Natural killer cell treated with Interleukin-12 subunit alpha and Interleukin-12 subunit beta and Interleukin-15 and Interleukin-18, amount 100 ng/mL, for 72 hours (primary cell): ENCODE measurements around the gene SCG3. TPM values are rescaled to one million over a fixed set of nuclear protein-coding genes. Genes with fewer than 3 reads are reported as not detected.

ENCODE experiments used
- ATAC-seq, 2 donors: fragments of 150-1000 bp; cut with Tn5 transposase in 1 of 2; sonication (Bioruptor Pico), chemical (Tn5 transposase) in 1 of 2; 2 replicates each; pipeline ENCODE4 v1.10.0; 2021
- DNase-seq: peaks from one replicate; pipeline ENCODE4 v3.0.0; 2022; ENCODE audit warnings: low spot score
- H3K27ac Mint-ChIP-seq, 2 donors: 1 replicate in 1 of 2; 2 replicates in 1 of 2; pipeline ENCODE4 v1.8.0; 2022; ENCODE audit warnings: mixed read lengths in 2 of 2, mild to moderate bottlenecking in 1 of 2, moderate library complexity in 1 of 2
- H3K27me3 Mint-ChIP-seq, 2 donors: 1 replicate in 1 of 2; 2 replicates in 1 of 2; pipeline ENCODE4 v1.8.0; 2022; ENCODE audit warnings: mixed read lengths in 2 of 2
- H3K36me3 Mint-ChIP-seq: one replicate; pipeline ENCODE4 v1.8.0; 2022; ENCODE audit warnings: mixed read lengths
- H3K4me1 Mint-ChIP-seq, 2 donors: 1 replicate in 1 of 2; 2 replicates in 1 of 2; pipeline ENCODE4 v1.8.0; 2022; ENCODE audit warnings: low read depth in 2 of 2, mixed read lengths in 2 of 2, mild to moderate bottlenecking in 1 of 2
- H3K4me3 Mint-ChIP-seq: one replicate; pipeline ENCODE4 v1.8.0; 2022; ENCODE audit warnings: mixed read lengths
- H3K9me3 Mint-ChIP-seq: 2 replicates; pipeline ENCODE4 v1.8.0; 2022; ENCODE audit warnings: mixed read lengths
- total RNA-seq, 2 donors: library from RNA; stranded (reverse); gene quantifications; one replicate each; pipeline ENCODE4 v1.2.3, GENCODE V29; 2022

The SCG3 gene
- total RNA-seq, 2 donors from 2014 or later, result not detected

DNA sequence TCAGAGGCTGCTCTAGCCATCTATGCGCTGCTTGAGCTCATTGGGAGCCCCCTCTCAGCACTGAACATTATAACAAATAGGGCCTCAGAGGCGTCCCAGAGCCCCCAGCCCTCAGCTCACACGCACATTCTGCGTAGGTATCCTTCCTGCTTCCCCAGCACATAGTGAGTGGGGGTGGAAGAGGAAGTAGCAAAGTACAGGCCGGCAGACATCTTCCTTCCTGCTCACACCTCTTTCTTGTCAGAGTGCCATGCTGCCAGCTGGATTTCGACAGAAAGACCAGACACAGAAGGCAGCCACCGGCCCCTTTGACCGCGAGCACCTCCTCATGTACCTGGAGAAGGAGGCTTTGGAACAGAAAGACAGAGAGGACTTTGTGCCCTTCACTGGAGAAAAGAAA lies 86.7 kb downstream of the SCG3 start:
- H3K4me1 Mint-ChIP-seq, result peaks cover 6 to 8% of the 10 kb centered on the region in 2 donors
- H3K4me3 Mint-ChIP-seq, result peak overlapping the region; percentile 37
- peak overlapping the region; percentile 58 to 66 for H3K27ac Mint-ChIP-seq
- H3K27me3 Mint-ChIP-seq, result no peaks in the 10 kb centered on the region
- DNase-seq, result no peak
- H3K36me3 Mint-ChIP-seq, result peaks cover 7% of the 10 kb centered on the region
- H3K9me3 Mint-ChIP-seq, result no peaks in the 10 kb centered on the region
- ATAC-seq, result peak in 1 of 2 donors; percentile 40

Other genes starting within 250 kb of the SCG3 start
- gene DMXL2, start 58.7 kb upstream of the SCG3 start, total RNA-seq, result 1 to 10 TPM; 7.8 to 9.2 TPM
- 10 to 100 TPM; 13.4 to 27.3 TPM for gene LYSMD2, start 56.2 kb downstream of the SCG3 start, total RNA-seq
- 1 to 10 TPM; 2.6 to 7.2 TPM for gene TMOD2, start 70.1 kb downstream of the SCG3 start, total RNA-seq
- 10 to 100 TPM; 55.4 to 63.5 TPM for gene TMOD3, start 148.2 kb downstream of the SCG3 start, total RNA-seq